GM20431 (cell line): ENCODE results near the gene BMP2K.

Experiments used
- in situ Hi-C: fragments of 300-500 bp; cut with MseI, MboI; formaldehyde crosslinking; loops from one replicate; pipeline ENCODE4 v1.15.0; 2020; ENCODE audit warnings: low sequenced_read_pairs; ENCODE audit not compliant: unreplicated experiment

The BMP2K gene

GRCh38 chr4:78776079-78776728 lies at the start of gene BMP2K:
TSS of gene BMP2K (plus strand) at chr4:78776350. CDS start at chr4:78776544, 194 bp downstream.
- in situ Hi-C loops = no loop called here

GRCh38 chr4:78726546-78726945 lies 49.6 kb upstream of the BMP2K start:
- in situ Hi-C loops = no loop called here

- in situ Hi-C loops = no loop called here
Measured at GRCh38 chr4:78732332-78733104, 43.6 kb upstream of the BMP2K start.

GRCh38 chr4:78734441-78735162 lies 41.5 kb upstream of the BMP2K start:
- in situ Hi-C loops = no loop called here

GRCh38 chr4:78735697-78736096 lies 40.5 kb upstream of the BMP2K start:
- in situ Hi-C loops = no loop called here

GRCh38 chr4:78737035-78737434 lies 39.1 kb upstream of the BMP2K start:
- in situ Hi-C loops = no loop called here

GRCh38 chr4:78737973-78738372 lies 38.2 kb upstream of the BMP2K start:
- in situ Hi-C loops = no loop called here

- in situ Hi-C loops = no loop called here
Measured at GRCh38 chr4:78742300-78742699, 33.9 kb upstream of the BMP2K start.

GRCh38 chr4:78747475-78747922 lies 28.7 kb upstream of the BMP2K start:
- in situ Hi-C loops = no loop called here

GRCh38 chr4:78748381-78748780 lies 27.8 kb upstream of the BMP2K start:
- in situ Hi-C loops = no loop called here

GRCh38 chr4:78749258-78749971 lies 26.7 kb upstream of the BMP2K start:
- in situ Hi-C loops = no loop called here

- in situ Hi-C loops = no loop called here
Measured at GRCh38 chr4:78749972-78750727, 26.0 kb upstream of the BMP2K start.

- in situ Hi-C loops = no loop called here
Measured at GRCh38 chr4:78753091-78753490, 23.1 kb upstream of the BMP2K start.

- in situ Hi-C loops = no loop called here
Measured at GRCh38 chr4:78754872-78755271, 21.3 kb upstream of the BMP2K start.

GRCh38 chr4:78756137-78756536 lies 20.0 kb upstream of the BMP2K start:
- in situ Hi-C loops = no loop called here

- in situ Hi-C loops = no loop called here
Measured at GRCh38 chr4:78756776-78757175, 19.4 kb upstream of the BMP2K start.

GRCh38 chr4:78757574-78757973 lies 18.6 kb upstream of the BMP2K start:
- in situ Hi-C loops = no loop called here

GRCh38 chr4:78758085-78758484 lies 18.1 kb upstream of the BMP2K start:
- in situ Hi-C loops = no loop called here

- in situ Hi-C loops = no loop called here
Measured at GRCh38 chr4:78762529-78762928, 13.6 kb upstream of the BMP2K start.

- in situ Hi-C loops = no loop called here
Measured at GRCh38 chr4:78763251-78763650, 12.9 kb upstream of the BMP2K start.
